Lung (tissue), 12 donors: ENCODE results near the gene MIPEP. TPM values are rescaled to one million over a fixed set of nuclear protein-coding genes. Genes with fewer than 3 reads are reported as not detected.

ENCODE experiments used
- ATAC-seq: fragments of 200-7000 bp; cut with Tn5 transposase; one replicate; pipeline ENCODE4 v1.9.1; 2020; ENCODE audit warnings: moderate number of reproducible peaks; ENCODE audit not compliant: insufficient read depth, low FRiP score
- DNase-seq, 3 donors: peaks; one replicate each; pipeline ENCODE4 v3.0.0-alpha.2; 2013 to 2017
- H3K27ac ChIP-seq, 2 donors: one replicate each; pipeline ENCODE4 v1.5.1; 2013; ENCODE audit warnings: mild to moderate bottlenecking in 2 of 2, moderate library complexity in 2 of 2, control low read depth in 1 of 2, inconsistent platforms in 1 of 2, low read depth in 1 of 2, low read length in 1 of 2
- H3K27me3 ChIP-seq, 3 donors: one replicate each; pipeline ENCODE4 v1.5.1; 2013; ENCODE audit warnings: low read length in 2 of 3; ENCODE audit not compliant: control insufficient read depth in 3 of 3, insufficient read depth in 3 of 3
- H3K36me3 ChIP-seq, 4 donors: one replicate each; pipeline ENCODE4 v1.5.1; 2013; ENCODE audit warnings: low read length in 4 of 4, mild to moderate bottlenecking in 1 of 4, moderate library complexity in 1 of 4; ENCODE audit not compliant: control insufficient read depth in 4 of 4, insufficient read depth in 4 of 4
- H3K4me1 ChIP-seq, 5 donors: one replicate each; pipeline ENCODE4 v1.5.1; 2013; ENCODE audit warnings: low read length in 5 of 5, mild to moderate bottlenecking in 2 of 5, moderate library complexity in 1 of 5; ENCODE audit not compliant: control insufficient read depth in 5 of 5, insufficient read depth in 5 of 5
- H3K4me3 ChIP-seq: one replicate; pipeline ENCODE4 v1.5.1; 2013; ENCODE audit warnings: mild to moderate bottlenecking, control low read depth, moderate library complexity
- H3K9ac ChIP-seq, 2 donors: one replicate each; pipeline ENCODE4 v1.5.1; 2013; ENCODE audit warnings: low read length in 2 of 2, control low read depth in 1 of 2; ENCODE audit not compliant: insufficient read depth in 1 of 2
- H3K9me3 ChIP-seq, 4 donors: one replicate each; pipeline ENCODE4 v1.5.1; 2013; ENCODE audit warnings: low read length in 3 of 4, mild to moderate bottlenecking in 1 of 4, moderate library complexity in 1 of 4; ENCODE audit not compliant: control insufficient read depth in 4 of 4, insufficient read depth in 3 of 4
- WGBS, 2 donors: extraction: QIAGEN DNeasy Blood & Tissue Kit; methylation state at CpG; one replicate each; pipeline ENCODE4 v1.1.7; 2013; 5-methylcytosine and 5-hydroxymethylcytosine counted together
- polyA plus RNA-seq, 2 donors: library from polyadenylated mRNA; stranded (reverse); fragments of 200-250 nt; gene quantifications; one replicate each; pipeline ENCODE4 v1.2.1, GENCODE V29; 2013
- total RNA-seq, 2 donors: library from RNA; depleted of rRNA in 1 of 2; stranded (reverse); fragments of >200 nt in 1 of 2; gene quantifications; one replicate each; pipeline ENCODE4 v1.2.1, GENCODE V29; 2014 to 2021
- TF ChIP-seq, protein P1 (sequence below): IDR thresholded peaks from 2 replicates; pipeline ENCODE4 v1.5.1; 2012; ENCODE audit warnings: mild to moderate bottlenecking; ENCODE audit errors: control extremely low read depth, extremely low read depth
- donor health status: control.
- donor health status: control.
- donor health status: Bipolar disorder and iron deficiency.
- donor health status: healthy.
- donor health status: DM: yes; HTN: yes; CAD: no.

The MIPEP gene
- total and polyA plus RNA-seq, 4 donors: 12.9 to 35.1 (median 25.3) TPM

DNA sequence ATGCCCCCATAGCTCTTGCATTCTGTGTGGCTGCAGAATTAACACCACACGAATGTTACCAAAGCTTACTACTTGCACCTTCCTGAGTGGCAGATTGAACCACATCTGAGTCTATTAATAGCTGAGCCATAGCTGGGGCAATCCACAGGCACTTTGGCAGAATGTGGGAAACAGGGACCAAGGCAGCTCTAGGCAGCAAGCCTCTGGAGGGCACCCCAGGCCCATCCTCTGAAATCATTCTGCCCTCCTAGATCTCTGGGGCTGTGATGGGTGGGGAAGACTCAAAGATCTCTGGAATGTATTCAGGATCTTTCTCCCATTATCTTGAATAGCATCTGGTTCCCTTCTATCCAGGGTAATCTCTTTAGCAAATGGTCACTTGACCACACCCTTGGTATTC, 179.7 kb downstream of the MIPEP start:
- no peak overlapping the region for H3K27ac ChIP-seq
- H3K9me3 ChIP-seq: no peaks in the 10 kb centered on the region
- DNase-seq (peak in 1 of 3 donors; percentile 19), ATAC-seq (no peak)
- H3K9ac ChIP-seq: no peak overlapping the region
- 56 to 63% methylated on average over 1 of the region's 1 CpG for WGBS, 2 donors
- no peak overlapping the region for H3K4me3 ChIP-seq
- H3K4me1 ChIP-seq: peaks cover 0 to 24% (median 16%) of the 10 kb centered on the region in 5 donors
- no peaks in the 10 kb centered on the region for H3K36me3 ChIP-seq
- TF ChIP-seq, protein P1, sequence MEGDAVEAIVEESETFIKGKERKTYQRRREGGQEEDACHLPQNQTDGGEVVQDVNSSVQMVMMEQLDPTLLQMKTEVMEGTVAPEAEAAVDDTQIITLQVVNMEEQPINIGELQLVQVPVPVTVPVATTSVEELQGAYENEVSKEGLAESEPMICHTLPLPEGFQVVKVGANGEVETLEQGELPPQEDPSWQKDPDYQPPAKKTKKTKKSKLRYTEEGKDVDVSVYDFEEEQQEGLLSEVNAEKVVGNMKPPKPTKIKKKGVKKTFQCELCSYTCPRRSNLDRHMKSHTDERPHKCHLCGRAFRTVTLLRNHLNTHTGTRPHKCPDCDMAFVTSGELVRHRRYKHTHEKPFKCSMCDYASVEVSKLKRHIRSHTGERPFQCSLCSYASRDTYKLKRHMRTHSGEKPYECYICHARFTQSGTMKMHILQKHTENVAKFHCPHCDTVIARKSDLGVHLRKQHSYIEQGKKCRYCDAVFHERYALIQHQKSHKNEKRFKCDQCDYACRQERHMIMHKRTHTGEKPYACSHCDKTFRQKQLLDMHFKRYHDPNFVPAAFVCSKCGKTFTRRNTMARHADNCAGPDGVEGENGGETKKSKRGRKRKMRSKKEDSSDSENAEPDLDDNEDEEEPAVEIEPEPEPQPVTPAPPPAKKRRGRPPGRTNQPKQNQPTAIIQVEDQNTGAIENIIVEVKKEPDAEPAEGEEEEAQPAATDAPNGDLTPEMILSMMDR: no peak
- H3K27me3 ChIP-seq: no peaks in the 10 kb centered on the region

DNA sequence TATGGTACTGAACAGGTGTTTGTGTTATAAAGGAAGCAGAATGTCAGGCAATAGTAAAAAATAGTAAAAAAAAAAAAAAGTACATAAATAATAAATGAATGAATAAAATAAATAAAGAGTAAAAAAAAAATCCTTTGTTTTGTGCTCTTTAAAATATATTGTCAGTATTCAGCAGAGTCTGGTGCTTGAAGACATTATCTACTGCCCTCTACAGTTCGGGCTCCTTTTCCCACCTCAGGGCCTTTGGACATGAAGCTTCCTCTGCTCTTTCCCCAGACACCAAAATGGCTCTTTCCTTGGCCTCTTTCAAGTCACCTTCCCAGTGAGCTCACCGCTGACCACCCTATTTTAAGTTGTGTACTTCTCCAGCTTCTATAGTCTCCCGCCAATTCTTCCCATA, 181.5 kb downstream of the MIPEP start:
- ATAC-seq (no peak), DNase-seq (no peak)
- Histone ChIP-seq H3K36me3 (no peaks in the 10 kb centered on the region), H3K4me1 (peaks cover 0 to 40% (median 23%) of the 10 kb centered on the region in 5 donors), H3K4me3 (no peak overlapping the region), H3K9ac (no peak overlapping the region), H3K9me3 (no peaks in the 10 kb centered on the region), H3K27ac (no peak overlapping the region), H3K27me3 (no peaks in the 10 kb centered on the region)
- TF ChIP-seq, protein P1: no peak
- 92 to 97% methylated on average over 3 of the region's 3 CpGs for WGBS, 2 donors

DNA sequence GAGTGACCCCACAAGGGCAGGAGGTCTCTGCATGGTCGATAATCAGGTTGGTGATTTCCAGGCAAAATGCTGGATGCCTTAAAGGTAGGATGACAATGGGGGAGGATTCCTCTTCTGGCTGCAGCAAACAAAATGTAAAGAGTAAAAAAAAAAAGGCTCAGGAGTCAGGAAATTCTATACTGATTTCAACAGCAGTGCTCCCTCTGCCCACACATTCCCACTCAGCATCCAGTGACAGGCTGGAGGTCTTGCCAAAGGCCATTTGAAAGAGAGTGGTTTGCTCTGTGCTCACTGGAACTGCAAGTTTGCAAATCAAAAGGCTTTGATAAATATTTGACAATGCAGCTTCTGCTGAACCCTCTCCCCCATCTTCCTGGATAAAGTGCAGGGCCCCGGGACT, 183.6 kb downstream of the MIPEP start:
- 84 to 90% methylated on average over 2 of the region's 2 CpGs for WGBS, 2 donors

More for the DNA sequence above, 183.6 kb downstream of the MIPEP start:
- Histone ChIP-seq H3K36me3 (no peaks in the 10 kb centered on the region), H3K27ac (no peak overlapping the region), H3K4me3 (no peak overlapping the region), H3K9me3 (no peaks in the 10 kb centered on the region), H3K9ac (peak overlapping the region in 1 of 2 donors; percentile 55), H3K4me1 (peaks cover 0 to 48% (median 26%) of the 10 kb centered on the region in 5 donors), H3K27me3 (no peaks in the 10 kb centered on the region)
- TF ChIP-seq, protein P1: no peak
- DNase-seq (peak; percentile 92 to 99 (median 97)), ATAC-seq (no peak)
